ENCODE results near the gene NOTCH1. TPM values are rescaled to one million over a fixed set of nuclear protein-coding genes. Genes with fewer than 3 reads are reported as not detected.

Gene NOTCH1
- total RNA-seq, result 41.3 TPM

DNA sequence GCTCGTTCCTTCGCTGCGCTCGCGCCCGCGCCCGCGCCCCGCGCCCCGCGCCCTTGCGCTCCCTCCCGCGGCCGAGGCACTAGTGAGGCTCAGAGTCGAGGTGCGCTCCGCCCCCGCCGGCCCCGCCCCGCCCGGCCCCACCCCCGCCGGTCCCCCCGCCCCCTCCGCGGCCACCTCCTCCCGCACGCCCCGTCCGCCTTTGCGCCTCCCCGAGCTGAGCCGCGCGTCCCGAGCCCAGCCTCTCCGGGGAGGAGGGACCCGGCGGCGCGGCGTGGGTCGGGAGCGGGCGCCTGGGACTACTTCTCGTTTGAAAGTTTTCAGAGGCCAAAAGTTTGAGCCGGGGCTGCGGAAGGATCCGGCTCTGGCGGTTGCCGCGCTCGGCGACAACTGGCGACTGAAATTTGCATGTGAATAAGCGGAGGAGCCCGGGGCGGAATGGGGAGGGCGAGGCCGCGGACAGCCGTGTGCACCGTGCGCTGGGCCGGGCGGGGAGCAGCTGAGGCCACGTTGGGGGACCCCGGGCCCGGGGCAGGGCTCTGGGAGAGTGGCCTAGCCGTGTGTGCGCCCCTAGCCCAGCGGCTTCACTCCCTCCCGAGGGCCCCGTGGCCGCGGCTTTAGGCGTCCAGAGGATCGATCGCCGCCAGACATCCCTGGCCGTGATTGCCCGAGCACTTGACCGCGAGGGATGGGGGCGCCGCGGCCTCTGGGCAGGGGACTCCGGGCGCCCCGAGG, at the start of gene NOTCH1:
NOTCH1 (minus strand) TSS at position 84 of the 732 bp plus-strand sequence. CDS start 262 bp downstream, outside the sequence.

DNA sequence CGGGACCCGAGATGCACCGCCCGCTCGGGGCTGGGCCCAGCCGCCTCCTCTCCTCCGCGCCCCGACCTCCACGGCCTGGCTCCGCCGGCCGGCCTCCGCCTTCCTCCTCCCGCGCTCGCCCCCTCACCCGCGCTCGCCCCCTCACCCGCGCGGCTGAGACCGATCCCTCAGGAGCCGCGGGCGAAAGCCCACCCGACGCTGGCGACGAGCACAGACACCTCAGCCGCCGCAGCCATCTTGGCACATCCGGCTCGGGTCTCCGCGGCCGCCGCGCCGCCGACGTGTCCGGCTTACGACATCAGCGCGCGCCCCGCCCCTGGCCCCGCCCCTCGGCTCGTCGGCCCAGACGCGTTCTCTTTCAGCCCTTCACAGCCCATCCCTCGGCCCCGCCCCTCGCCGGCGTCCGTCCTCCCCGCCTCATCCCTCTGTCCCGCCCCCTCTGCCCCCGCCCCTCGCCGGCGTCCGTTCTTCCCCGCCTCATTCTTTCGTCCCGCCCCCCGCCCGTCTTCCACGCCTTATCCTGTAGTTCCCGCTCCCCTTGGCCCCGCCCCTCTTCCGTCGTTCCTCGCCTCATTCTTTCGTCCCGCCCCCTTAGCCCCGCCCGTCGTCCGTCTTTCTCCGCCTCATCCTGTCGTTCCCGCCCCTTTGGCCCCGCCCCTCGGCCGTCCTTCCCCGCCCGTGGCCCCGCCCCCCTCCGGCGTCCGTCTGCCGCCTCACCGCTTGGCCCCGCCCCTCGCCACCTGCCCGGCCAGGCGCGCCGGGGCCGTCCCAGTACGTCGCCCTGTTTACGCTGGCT, 62.9 kb downstream of the NOTCH1 start, which contains the start of gene SEC16A:
SEC16A (minus strand) TSS at position 248 of the 796 bp plus-strand sequence. CDS start 5,425 bp downstream, outside the sequence.

Small RNA genes within 50 kb of the gene (small RNA-seq; reads per million reads assigned to genes)
- not detected for gene MIR4673
- not detected for gene MIR4674

Other genes with a start within 250 kb of the NOTCH1 start
- gene CCDC187, start 242.0 kb downstream of the NOTCH1 start, total RNA-seq, result 0.23 TPM
- gene GPSM1, start 218.5 kb downstream of the NOTCH1 start, total RNA-seq, result 62.5 TPM
- 10.4 TPM for gene DNLZ, start 182.3 kb downstream of the NOTCH1 start, total RNA-seq
- gene CARD9, start 172.4 kb downstream of the NOTCH1 start, total RNA-seq, result 2.3 TPM
- gene SNAPC4, start 145.9 kb downstream of the NOTCH1 start, total RNA-seq, result 7.8 TPM
- gene ENTR1, start 135.4 kb downstream of the NOTCH1 start, total RNA-seq, result 17.1 TPM
- 32.5 TPM for gene PMPCA, start 135.4 kb downstream of the NOTCH1 start, total RNA-seq
- 12.7 TPM for gene INPP5E, start 106.2 kb downstream of the NOTCH1 start, total RNA-seq
- gene SEC16A, start 63.0 kb downstream of the NOTCH1 start, total RNA-seq, result 19.1 TPM
- 20.3 TPM for gene EGFL7, start 116.9 kb upstream of the NOTCH1 start, total RNA-seq
- gene AGPAT2, start 141.4 kb upstream of the NOTCH1 start, total RNA-seq, result 3.5 TPM
- 37.4 TPM for gene DIPK1B, start 166.5 kb upstream of the NOTCH1 start, total RNA-seq
- not detected for gene LCN10, start 196.9 kb upstream of the NOTCH1 start, total RNA-seq
- not detected for gene LCN6, start 202.5 kb upstream of the NOTCH1 start, total RNA-seq
- gene LCN8, start 212.2 kb upstream of the NOTCH1 start, total RNA-seq, result not detected
- gene LCN15, start 218.5 kb upstream of the NOTCH1 start, total RNA-seq, result not detected
- 27.7 TPM for gene TMEM141, start 245.3 kb upstream of the NOTCH1 start, total RNA-seq

All from diencephalon (tissue), 1 donor.